Naive B cell (primary cell): ENCODE measurements around the gene CDA. TPM values are rescaled to one million over a fixed set of nuclear protein-coding genes. Genes with fewer than 3 reads are reported as not detected.

Experiments used
- polyA plus RNA-seq, 6 donors: library from polyadenylated mRNA; unstranded; fragments of 300-500 nt; fragmentation: Illumina TruSeq; gene quantifications; one replicate each; pipeline ENCODE4 v1.2.3, GENCODE V29; 2021; ENCODE audit warnings: low read depth in 6 of 6

CDA gene
- polyA plus RNA-seq, 6 donors from 2014 or later: 0.30 to 3.2 (median 0.59) TPM; not detected in 2

Other genes with a start within 250 kb of the CDA start
- not detected for gene CAMK2N1, start 102.9 kb upstream of the CDA start, polyA plus RNA-seq
- gene MUL1, start 80.9 kb upstream of the CDA start, polyA plus RNA-seq: 10 to 100 TPM; 28.5 to 85.5 (median 37.5) TPM
- gene FAM43B, start 36.5 kb upstream of the CDA start, polyA plus RNA-seq: not detected
- gene PINK1, start 44.4 kb downstream of the CDA start, polyA plus RNA-seq: 10 to 100 TPM in 5 of 6 donors, 1 to 10 TPM in 1; 9.1 to 21.0 (median 16.2) TPM
- 100 to 1,000 TPM; 190 to 325 (median 211) TPM for gene DDOST, start 72.3 kb downstream of the CDA start, polyA plus RNA-seq
- not detected for gene KIF17, start 128.9 kb downstream of the CDA start, polyA plus RNA-seq
- not detected for gene SH2D5, start 143.6 kb downstream of the CDA start, polyA plus RNA-seq
- gene HP1BP3, start 198.2 kb downstream of the CDA start, polyA plus RNA-seq: 100 to 1,000 TPM; 185 to 291 (median 221) TPM